Fibroblast of villous mesenchyme (primary cell): ENCODE measurements around the gene CYP4F22. TPM values are rescaled to one million over a fixed set of nuclear protein-coding genes. Genes with fewer than 3 reads are reported as not detected.
"Not testable (repeated sequence)": the region's sequence is repeated elsewhere in the genome, so short reads cannot be mapped to it uniquely, and the experiment has no call there.

Experiments used
- DNase-seq: peaks from one replicate; pipeline ENCODE4 v3.0.0-alpha.2; 2010; ENCODE audit warnings: low read depth
- H3K4me3 ChIP-seq: 2 replicates; pipeline ENCODE4 v1.5.1; 2011; ENCODE audit warnings: low read depth, mild to moderate bottlenecking, low read length
- CTCF ChIP-seq: IDR thresholded peaks from 2 replicates; pipeline ENCODE4 v1.5.1; 2012; ENCODE audit warnings: low read depth, mild to moderate bottlenecking, low read length; ENCODE audit not compliant: insufficient read depth
- total RNA-seq: library from RNA; depleted of rRNA; stranded (reverse); fragments of >200 nt; gene quantifications from 2 replicates; pipeline ENCODE4 v1.2.3, GENCODE V29; 2012

Gene CYP4F22
- total RNA-seq, 1 donor = not detected

GRCh38 chr19:15498910-15499309, 9.4 kb upstream of the CYP4F22 start:
- DNase-seq = no peak
- no peak overlapping the region for H3K4me3 ChIP-seq
- TF ChIP-seq CTCF = no peak

GRCh38 chr19:15501596-15501995, 6.7 kb upstream of the CYP4F22 start:
- no peak for TF ChIP-seq CTCF
- DNase-seq = no peak
- no peak overlapping the region for H3K4me3 ChIP-seq

GRCh38 chr19:15502264-15502663, 6.1 kb upstream of the CYP4F22 start:
- DNase-seq = no peak
- no peak overlapping the region for H3K4me3 ChIP-seq
- TF ChIP-seq CTCF = no peak

GRCh38 chr19:15506074-15506571, 2.2 kb upstream of the CYP4F22 start:
- no peak for TF ChIP-seq CTCF
- H3K4me3 ChIP-seq = no peak overlapping the region
- no peak for DNase-seq

- TF ChIP-seq CTCF = no peak
- DNase-seq = no peak
- H3K4me3 ChIP-seq = no peak overlapping the region
These were observed 974 bp upstream of the CYP4F22 start for GRCh38 chr19:15507068-15508034.

GRCh38 chr19:15511671-15512424, 3.5 kb downstream of the CYP4F22 start:
- no peak for TF ChIP-seq CTCF
- no peak for DNase-seq
- H3K4me3 ChIP-seq = no peak overlapping the region

GRCh38 chr19:15515227-15515625, 6.9 kb downstream of the CYP4F22 start:
- not testable (repeated sequence) for DNase-seq, H3K4me3 ChIP-seq
